Measurements from ENCODE around the gene HECTD4. TPM values are rescaled to one million over a fixed set of nuclear protein-coding genes. Genes with fewer than 3 reads are reported as not detected.

Gene HECTD4
- total RNA-seq, 1 donor from 2014 or later: 28.2 TPM

DNA sequence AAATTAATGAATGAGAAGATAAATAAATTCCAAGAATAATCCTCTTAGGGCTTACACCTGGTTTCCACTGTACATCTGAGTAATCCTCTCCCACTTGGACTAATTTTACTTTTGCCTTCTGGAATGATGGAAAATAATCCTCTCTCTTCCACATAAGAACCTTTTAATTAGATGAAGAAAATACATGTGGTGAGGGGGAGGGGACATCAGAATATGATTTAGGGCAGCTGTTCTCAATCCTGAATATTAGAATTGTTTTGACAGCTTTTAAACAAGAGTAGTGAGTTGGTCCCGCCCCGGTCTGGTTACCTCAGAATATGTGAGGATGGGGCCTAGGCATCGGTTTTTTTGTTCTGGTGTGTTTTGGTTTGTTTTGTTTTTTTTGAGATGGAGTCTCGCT, 51.5 kb downstream of the HECTD4 start:
- no peak for DNase-seq (ENCODE audit: low spot score)
- intact Hi-C loops (cut with DNase I): no loop called here

DNA sequence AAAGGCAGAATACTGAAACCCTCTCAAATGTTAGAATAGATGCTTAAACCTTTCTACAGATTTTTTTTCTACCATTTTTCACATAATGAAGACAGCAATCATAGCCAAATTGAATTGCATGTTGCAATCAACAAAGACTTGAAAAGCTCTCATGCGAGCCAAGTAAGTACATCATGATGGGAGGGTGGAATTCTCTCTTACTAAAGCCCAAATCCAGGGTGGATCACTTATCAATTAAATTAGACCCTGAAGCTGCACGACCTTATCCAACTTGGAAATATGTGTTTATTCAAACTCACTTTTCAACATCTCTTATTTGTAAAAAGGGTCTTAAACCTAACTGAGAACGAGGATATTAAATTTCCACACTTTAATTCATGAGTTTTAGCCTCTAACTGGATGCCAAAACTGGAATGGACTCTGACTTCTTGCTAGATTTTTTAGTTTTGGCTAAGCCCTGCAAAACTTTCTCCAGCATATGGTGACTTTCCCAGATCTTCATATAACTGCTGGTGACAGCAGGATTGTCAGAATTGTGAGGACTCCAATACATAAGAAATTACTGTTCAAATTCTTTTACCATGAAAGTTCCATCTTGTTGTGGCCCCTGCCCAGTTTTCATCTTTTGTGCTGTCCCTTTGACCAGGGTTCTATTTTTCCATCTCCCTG, 53.6 kb downstream of the HECTD4 start:
- no peak for DNase-seq (ENCODE audit: low spot score)
- intact Hi-C loops (cut with DNase I): no loop called here

DNA sequence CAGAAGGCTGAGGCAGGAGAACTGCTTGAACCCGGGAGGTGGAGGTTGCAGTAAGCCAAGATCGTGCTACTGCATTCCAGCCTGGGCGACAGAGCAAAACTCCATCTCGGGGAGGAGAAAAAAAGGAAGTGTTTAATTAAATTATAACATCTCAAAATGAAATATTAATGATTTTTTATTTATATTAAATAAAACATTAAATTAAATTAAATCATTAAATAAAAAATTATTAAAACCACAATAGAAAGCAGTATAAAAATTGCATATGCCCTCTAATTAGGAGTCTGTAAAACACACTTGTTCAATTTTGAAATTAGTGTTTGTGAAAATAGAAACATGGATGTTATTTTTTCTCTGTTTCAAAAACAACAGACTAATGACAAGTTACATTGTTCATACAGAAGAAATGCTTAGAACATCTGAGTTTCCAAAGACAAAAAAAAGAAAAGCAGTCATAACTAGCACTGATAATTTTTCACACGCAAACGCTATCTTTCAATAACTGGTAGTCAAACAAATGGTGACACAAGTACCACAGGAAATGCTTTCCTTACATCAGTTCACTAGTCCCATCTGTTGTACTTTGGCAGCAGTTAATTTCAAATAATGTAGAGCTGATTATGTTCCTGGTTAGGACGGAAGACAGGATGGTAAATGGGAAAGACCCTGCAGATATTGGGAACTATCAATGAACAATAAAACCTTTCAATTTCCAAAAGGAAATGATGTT, 54.9 kb downstream of the HECTD4 start:
- intact Hi-C loops (cut with DNase I): no loop called here

DNA sequence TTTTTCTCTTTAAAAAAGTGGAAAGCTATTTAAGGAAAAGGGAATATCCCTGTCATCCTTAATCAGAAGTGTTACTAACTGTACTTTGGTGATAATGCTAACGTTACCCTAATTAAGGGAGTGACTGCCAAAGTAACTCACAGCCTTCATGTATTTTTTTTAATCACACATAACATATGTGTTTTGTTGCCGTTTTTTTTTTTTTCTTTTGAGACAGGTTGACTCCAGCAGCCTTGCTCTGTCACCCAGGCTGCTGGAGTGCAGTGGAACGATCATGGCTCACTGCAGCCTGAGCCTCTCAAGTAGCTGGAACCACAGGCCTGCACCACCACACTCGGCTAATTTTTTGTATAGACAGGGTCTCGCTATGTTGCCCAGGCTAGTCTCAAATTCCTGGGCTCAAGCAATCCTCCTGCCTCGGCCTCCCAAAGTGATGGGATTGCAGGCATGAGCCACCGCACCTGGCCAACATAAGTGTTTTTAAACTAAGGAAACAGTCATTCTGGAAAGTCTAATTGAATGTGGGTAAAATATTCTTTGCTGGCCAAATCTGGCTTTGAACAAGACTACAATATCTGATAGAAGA, 56.5 kb downstream of the HECTD4 start:
- intact Hi-C loops (cut with DNase I): no loop called here
- no peak for DNase-seq (ENCODE audit: low spot score)

More for the DNA sequence above, 54.9 kb downstream of the HECTD4 start:
- DNase-seq (ENCODE audit: low spot score): no peak

DNA sequence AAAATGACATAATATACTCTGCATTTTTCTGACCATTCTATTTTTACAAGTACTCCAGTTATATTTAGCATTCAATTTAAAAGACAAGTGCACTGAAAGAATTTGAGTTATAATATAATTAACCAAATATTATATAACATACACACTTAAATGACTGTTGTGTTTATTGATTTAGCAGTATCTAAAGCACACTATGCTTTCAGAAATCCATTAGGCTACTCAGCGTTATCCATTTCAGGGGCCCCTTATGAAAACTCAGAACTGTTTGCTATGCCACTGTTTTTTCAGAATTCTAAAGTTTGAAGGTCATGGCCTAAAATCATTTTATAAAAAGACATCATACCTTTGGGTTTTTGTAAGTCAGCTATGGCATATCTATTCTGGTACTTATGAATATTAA, 57.1 kb downstream of the HECTD4 start:
- intact Hi-C loops (cut with DNase I): no loop called here
- DNase-seq (ENCODE audit: low spot score): no peak

DNA sequence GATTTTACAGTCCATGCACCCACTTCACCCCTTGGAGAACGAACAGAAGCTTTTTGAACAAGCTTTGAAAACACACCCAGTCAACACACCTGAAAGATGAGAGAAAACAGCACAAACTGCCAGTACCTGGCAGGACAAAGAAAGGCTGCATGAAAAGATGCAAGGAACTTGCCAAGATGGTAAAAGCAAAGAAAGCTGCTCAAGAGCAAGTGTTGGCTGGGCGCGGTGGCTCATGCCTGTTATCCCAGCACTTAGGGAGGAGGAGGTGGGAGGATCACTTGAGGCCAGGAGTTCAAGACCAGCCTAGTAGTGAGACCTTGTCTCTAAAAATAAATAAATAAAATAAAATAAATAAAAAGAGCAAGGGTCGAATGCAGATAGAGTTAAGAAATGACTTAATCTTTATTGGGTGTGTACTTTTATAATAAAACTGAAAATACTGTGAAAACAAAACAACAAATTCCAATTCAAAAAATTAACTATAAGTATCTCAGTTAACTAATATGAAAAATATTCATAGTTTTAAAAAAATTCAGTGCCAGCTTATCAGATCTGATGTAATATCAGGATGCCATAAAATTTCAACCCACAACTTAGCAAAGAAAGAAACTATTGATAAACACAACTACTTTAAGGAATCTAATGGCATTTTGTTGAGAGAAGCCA, 59.2 kb downstream of the HECTD4 start:
- intact Hi-C loops (cut with DNase I): no loop called here
- DNase-seq (ENCODE audit: low spot score): no peak

DNA sequence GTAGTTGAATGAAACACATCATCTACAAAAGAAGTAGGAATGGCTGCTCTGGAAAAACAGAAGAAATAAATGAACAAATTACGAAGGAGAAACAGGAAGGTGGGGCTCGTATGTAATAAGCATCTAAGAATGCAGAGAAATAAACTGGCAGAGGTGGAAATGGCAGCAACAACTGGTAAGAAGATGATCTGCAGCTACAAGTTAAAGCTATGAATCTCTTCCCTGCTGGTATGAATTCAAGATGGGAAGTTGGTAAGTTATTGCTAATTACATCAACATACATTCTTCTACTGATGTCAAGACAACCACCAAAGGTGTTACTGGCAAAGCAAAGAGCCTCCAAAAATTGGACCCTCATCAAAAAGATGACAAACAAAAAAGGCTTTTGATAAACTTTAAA, 59.8 kb downstream of the HECTD4 start:
- no peak for DNase-seq (ENCODE audit: low spot score)
- intact Hi-C loops (cut with DNase I): no loop called here

DNA sequence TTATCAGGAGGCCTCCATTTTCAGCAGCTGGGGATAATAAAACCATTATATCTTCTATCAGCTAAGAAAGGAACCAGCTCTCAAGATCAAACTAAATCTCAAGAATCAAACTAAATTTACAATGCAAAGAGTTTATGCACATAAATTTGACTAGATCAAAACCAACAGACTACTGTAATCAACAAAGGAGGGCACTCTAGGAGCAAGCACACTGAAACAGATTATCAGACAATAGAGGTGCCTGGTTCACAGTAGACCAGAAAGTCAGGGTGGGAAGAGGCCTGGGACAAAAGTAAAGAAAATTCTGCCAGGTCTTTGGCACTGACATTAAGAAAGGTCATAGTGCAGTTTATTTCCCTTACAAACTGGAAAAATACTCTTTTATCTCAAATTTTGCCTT, 61.0 kb downstream of the HECTD4 start:
- intact Hi-C loops (cut with DNase I): no loop called here
- DNase-seq (ENCODE audit: low spot score): no peak

DNA sequence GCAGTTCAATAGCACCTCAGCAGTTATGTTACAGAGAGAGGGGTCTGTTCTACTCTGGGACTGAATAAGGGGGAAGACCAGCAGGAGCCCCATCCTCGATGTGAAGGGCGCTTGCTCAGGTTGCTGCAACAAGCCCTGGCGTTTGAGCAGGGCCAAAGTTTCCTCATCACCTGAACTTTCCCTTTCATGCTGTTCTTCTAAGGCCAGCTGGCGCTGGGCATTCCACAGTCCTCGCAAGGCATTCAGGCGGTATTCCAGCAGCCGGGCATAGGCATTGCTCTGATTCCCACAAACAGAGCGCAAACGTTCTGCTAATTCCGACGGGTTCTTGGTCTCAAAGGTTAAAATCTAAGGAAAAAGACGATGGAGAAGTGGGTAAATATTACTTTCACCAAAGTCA, 62.8 kb downstream of the HECTD4 start:
- intact Hi-C loops (cut with DNase I): no loop called here
- DNase-seq (ENCODE audit: low spot score): no peak

DNA sequence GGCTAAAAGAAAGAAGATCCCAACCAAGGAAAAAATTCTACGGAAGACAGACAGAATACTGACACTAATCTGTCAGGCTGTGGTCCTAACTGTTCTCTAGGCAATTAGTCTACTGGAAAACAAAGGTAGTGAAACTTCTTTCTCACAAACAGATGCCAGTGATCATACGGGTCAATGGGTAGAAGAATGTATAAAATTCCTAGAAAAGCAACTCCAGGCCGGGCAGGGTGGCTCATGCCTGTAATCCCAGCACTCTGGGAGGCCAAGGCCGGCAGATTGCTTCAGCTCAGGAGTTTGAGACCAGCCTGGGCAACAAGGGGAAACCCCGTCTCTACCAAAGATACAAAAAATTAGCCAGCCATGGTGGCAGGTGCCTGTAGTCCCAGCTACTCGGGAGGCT, 64.8 kb downstream of the HECTD4 start:
- intact Hi-C loops (cut with DNase I): no loop called here
- no peak for DNase-seq (ENCODE audit: low spot score)

DNA sequence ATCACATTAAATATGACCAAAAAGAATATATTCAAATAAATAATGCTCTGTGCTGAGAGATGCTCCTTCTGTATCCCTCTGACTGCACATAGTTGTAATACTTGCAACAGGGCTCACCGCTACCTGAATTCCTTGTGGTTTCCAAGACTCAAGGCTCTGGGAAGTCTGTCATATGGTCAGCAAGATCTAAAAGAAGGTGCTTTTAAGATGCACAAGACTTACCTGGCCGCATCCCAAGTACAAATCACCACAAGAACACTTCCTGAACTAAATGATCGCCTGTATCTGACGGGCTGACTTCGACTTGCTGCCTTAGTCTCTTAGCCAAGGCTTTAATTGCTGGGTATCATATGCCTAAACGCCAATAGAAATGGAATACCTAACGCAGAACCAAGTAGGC, 67.2 kb downstream of the HECTD4 start:
- intact Hi-C loops (cut with DNase I): no loop called here
- DNase-seq (ENCODE audit: low spot score): no peak

DNA sequence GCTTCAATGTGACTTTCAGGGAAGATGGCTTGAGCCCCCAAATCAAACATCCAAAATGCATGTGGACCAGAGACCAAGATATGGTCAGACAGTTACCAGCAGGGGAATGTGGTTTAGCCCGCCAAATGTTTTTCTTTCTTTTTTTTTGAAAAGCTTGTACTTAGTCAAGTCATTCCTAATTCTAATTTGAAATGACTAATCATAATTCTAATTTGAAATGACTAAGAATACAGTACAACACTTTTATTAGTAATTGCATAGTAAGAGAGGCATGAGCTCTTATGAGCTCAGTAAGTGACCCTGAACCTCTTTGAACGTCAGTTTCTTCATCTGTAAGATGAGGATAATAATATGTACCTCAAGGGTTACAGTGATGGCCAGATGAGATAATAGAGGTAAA, 72.4 kb downstream of the HECTD4 start:
- no peak for DNase-seq (ENCODE audit: low spot score)
- intact Hi-C loops (cut with DNase I): no loop called here

DNA sequence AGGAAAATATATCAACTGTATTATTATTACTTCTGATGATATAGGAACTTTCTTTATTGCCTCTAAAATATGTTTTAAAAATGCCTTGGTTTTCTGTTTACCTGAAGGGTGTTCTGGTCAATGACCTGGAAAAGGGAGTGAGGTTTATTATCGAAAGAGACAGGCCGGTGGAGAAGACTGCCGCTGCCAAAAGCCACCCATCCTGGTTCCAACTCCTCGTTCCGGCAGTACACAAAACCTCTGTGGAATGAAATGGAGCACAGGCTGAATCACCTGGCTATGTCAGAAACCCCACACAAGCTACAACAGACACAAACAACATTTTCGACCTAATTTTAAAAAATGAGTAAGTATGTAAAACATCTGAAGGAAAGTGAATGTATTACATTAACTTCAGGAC, 73.6 kb downstream of the HECTD4 start:
- no peak for DNase-seq (ENCODE audit: low spot score)
- intact Hi-C loops (cut with DNase I): no loop called here

DNA sequence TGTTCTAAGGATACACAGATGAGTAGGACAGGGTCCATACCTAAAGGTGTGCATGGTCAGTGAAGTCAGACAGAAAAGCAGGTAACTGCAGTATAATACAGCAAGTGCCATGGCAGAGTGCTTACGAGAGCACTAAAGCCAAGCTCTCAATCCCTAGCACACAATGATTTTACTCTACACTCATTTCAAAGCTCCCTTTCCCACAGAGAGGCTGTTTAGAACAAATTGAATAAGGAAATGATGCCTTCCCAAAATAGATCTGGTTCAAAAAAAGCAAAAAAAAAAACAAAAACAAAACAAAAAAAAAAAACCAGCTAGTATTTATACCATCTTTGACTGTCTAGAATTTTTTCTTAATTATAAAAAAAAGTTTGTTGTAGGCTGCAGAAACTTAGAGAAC, 74.1 kb downstream of the HECTD4 start:
- intact Hi-C loops (cut with DNase I): no loop called here
- no peak for DNase-seq (ENCODE audit: low spot score)

DNA sequence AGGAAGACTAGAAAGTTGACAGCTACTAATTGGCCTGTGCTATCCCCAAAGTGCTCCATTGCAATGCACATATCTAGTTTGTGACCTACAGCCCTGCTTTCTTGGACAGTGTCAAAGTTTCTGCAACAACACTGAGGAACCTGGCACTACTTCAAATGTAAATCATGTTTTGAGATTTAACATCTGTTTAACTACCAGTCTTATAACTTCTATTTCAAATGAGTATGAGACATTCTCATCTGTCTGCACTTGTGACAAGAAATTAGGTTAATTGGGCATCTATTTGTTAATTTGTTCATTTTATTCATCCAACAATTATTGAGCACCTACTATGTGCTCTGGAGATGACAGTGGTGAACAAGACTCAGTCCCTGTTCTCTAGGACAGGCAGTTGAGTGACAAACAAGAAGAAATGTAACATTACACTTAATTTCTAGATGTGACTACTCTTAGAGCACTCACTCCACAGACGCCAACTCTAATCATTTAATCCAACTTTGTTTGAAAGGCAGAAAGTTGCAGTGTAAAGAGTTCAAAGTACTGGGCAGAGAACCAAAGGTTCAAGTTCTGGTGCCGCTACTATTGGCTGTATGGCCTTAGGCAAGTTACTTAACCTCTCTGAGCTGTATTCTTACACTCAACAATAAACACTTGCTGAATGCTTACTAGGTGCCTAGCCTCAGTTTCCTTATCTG, 74.8 kb downstream of the HECTD4 start:
- intact Hi-C loops (cut with DNase I): no loop called here
- DNase-seq (ENCODE audit: low spot score): no peak

DNA sequence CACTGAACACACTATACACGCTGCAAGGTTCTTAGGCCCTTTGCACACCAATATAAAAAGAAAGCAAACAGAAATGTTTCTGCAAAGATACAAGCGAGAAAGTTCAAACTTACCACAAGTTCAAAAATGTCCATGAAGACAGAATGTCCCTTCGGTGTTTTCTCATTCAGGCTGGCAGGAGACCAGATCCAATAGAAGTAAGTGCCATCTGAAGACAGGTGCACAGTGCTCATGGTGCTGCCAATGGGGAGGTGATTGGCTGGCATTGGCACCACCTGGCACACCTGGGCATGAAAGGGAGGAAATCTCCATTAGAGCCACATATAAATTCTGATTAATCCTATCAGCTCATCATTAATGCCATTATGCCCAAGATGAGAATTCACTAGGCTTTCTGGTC, 76.3 kb downstream of the HECTD4 start:
- no peak for DNase-seq (ENCODE audit: low spot score)
- intact Hi-C loops (cut with DNase I): no loop called here

DNA sequence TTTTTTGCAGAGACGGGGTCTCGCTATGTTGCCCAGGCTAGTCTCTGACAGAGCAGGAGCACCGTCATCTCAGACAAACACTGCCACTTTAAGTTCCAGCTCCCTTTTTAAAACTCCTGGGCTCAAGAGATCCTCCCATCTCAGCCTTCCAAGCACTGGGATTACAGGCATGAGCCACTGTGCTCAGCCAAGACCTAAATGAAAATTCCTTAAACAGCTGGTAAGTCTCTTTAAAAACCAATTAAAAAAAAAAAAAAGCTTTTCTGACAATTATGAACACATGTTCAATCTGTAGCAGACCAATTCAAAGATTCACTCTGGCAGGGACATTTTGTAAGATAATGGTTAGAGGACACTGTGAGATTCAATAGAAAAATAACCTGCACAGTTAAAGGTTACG, 77.8 kb downstream of the HECTD4 start:
- DNase-seq (ENCODE audit: low spot score): no peak
- intact Hi-C loops (cut with DNase I): no loop called here

DNA sequence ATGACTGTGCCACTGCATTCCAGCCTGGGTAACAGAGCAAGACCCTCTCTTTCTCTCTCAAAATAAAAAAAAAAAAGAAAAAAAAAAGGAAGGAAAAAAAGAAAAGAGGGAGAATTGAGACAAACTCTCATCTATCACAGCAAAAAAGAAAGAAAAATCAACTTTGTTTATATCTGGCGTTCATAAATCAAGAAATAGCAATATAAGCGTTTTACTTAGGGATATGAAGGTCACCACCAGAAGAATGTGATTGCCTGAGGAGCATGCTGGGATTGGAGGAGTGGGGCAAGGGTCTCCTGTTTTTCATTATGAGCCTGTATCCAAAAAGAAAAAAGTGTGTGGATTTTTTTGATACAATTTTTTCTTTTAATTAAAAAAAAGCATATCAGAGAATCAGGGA, 78.4 kb downstream of the HECTD4 start:
- DNase-seq (ENCODE audit: low spot score): no peak
- intact Hi-C loops (cut with DNase I): no loop called here

DNA sequence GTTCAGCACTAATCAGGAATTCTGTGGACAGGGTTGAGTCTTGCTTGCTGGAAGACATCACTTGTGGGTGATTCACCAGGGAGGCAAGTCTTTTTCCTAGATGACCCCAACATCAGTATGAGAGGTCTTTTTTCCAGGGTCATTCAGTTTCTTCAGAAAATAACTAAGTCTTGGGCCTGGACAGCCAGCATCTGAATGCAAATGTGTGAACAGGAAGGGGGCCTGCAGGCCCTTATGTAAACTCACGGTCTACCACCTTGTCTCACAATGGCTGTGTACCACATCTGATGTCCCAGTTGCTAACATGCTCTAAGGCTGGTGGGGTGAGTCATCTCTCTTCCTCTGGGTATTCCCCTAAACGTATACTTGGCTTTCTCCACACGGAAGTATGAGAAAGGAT, 79.2 kb downstream of the HECTD4 start:
- intact Hi-C loops (cut with DNase I): no loop called here
- DNase-seq (ENCODE audit: low spot score): no peak

DNA sequence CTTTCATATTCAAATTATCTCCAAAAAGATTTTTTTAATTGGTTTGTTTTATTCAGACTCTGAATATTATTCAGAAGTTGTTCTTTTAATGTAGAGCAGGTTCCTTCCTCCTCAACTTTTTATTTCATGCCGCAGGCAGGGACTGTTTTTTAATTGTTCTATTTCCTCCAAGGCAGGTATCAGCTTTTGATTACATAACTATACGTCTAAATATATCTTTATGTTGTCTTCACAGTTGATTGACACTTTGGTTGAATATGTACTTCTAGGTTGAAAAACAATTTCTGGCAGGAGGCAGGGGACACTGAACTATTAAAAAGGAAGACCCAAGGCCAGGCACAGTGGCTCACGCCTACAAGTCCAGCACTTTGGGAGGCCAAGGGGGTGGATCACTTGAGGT, 82.5 kb downstream of the HECTD4 start:
- DNase-seq (ENCODE audit: low spot score): no peak
- intact Hi-C loops (cut with DNase I): loop anchor here (10.0 kb wide), 1 partner anchor 85 kb away; the partner anchor contains the start of gene HECTD4

All from cardiac septum (tissue), 1 donor.